Activated naive CD8-positive, alpha-beta T cell treated with anti-CD3 and anti-CD28 coated beads for 36 hours (primary cell): ENCODE data around the gene TMC6. TPM values are rescaled to one million over a fixed set of nuclear protein-coding genes. Genes with fewer than 3 reads are reported as not detected.

ENCODE experiments used
- DNase-seq: peaks from one replicate; pipeline ENCODE4 v3.0.0; 2021
- H3K27ac Mint-ChIP-seq: one replicate; pipeline ENCODE4 v1.8.0; 2022; ENCODE audit warnings: mild to moderate bottlenecking, moderate library complexity, mixed read lengths
- H3K27me3 Mint-ChIP-seq: one replicate; pipeline ENCODE4 v1.8.0; 2022; ENCODE audit warnings: mild to moderate bottlenecking, mixed read lengths
- H3K36me3 Mint-ChIP-seq: one replicate; pipeline ENCODE4 v1.8.0; 2021; ENCODE audit warnings: mild to moderate bottlenecking, mixed read lengths
- H3K4me1 Mint-ChIP-seq: one replicate; pipeline ENCODE4 v1.8.0; 2021; ENCODE audit warnings: mixed read lengths
- H3K4me3 Mint-ChIP-seq: one replicate; pipeline ENCODE4 v1.8.0; 2022; ENCODE audit warnings: mild to moderate bottlenecking, moderate library complexity, mixed read lengths
- H3K9me3 Mint-ChIP-seq: one replicate; pipeline ENCODE4 v1.8.0; 2022; ENCODE audit warnings: mixed read lengths
- total RNA-seq, 2 experiments: library from RNA; stranded (reverse); gene quantifications; one replicate each; pipeline ENCODE4 v1.2.3, GENCODE V29; 2021

The TMC6 gene
- total RNA-seq, 2 experiments from 2014 or later: 119 to 125 TPM

DNA sequence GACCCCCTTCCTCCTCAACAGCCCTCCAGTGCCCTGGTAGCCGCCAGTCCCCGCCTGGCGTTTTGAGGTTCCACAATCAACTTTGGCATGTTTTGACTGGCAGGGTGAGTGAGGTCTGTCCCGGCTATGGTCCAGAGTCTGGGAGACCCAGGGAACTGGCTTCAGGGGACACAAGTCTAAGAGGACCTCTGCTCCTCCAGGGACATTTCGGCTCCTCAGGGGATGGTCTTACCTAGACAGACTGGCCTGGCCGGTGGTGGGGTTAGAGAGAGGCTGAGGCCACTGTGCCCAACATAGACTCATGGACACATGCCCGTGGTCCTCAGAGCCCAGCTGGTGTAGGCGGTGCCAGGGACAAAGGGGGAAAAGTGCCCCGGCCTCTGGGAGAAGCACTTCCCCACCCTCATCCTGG, 4.2 kb upstream of the TMC6 start:
- peaks cover 52% of the 10 kb centered on the region for H3K4me1 Mint-ChIP-seq
- no peaks in the 10 kb centered on the region for H3K27me3 Mint-ChIP-seq
- peaks cover 56% of the 10 kb centered on the region for H3K36me3 Mint-ChIP-seq
- peak overlapping the region; percentile 76 for H3K4me3 Mint-ChIP-seq
- H3K27ac Mint-ChIP-seq: peak overlapping the region; percentile 55
- DNase-seq: no peak
- H3K9me3 Mint-ChIP-seq: no peaks in the 10 kb centered on the region

GRCh38 chr17:78132084-78132676, 3.6 kb upstream of the TMC6 start:
- Mint-ChIP-seq H3K4me3 (peak overlapping the region; percentile 76), H3K4me1 (peaks cover 47% of the 10 kb centered on the region), H3K9me3 (no peaks in the 10 kb centered on the region), H3K36me3 (peaks cover 53% of the 10 kb centered on the region), H3K27me3 (no peaks in the 10 kb centered on the region), H3K27ac (peak overlapping the region; percentile 55)
- DNase-seq: peak; percentile 84

- H3K4me1 Mint-ChIP-seq: peaks cover 44% of the 10 kb centered on the region
- peaks cover 51% of the 10 kb centered on the region for H3K36me3 Mint-ChIP-seq
- DNase-seq: peak; percentile 70
- peak overlapping the region; percentile 98 for H3K27ac Mint-ChIP-seq
- peak overlapping the region; percentile 97 for H3K4me3 Mint-ChIP-seq
- H3K27me3 Mint-ChIP-seq: no peaks in the 10 kb centered on the region
- H3K9me3 Mint-ChIP-seq: no peaks in the 10 kb centered on the region
Measured at GRCh38 chr17:78131172-78132083, 2.9 kb upstream of the TMC6 start.

DNA sequence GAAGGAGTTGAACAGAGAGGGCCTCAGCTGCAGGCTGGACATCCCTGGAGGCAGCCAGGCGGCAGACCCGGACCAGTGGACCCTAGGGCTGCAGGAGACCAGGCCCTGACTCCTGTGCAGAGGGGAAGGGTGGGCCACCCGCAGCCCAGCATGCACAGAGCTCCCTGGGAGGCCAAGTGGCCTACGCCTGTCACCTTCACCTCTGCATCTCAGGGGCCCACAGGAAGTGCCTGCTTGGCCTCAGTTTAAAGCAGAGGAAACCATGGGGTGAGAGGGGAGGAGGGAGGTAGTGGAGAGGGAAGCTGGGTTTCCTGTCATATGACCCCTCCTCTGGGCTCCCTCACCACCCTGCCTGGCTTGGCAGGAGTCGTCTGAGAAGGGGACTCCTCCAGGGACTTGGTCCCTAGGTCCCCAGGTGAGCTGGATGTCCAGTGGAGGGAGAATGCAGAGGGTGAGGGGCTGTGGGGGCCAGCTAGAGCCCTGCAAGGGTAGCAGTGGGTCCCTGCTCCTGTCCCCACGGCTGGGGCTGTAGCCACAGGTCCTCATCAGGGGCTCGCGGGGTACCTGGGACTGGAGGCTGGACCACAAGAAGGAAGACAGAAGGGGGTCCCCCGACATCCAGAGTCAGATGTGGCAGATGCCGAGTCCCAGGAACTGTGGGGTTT, 2.0 kb upstream of the TMC6 start, which contains the start of gene TMC8:
TSS of gene TMC8 (plus strand) at position 335 of the 665 bp plus-strand sequence. CDS start 818 bp downstream, outside the sequence.
- Mint-ChIP-seq H3K4me3 (peak within 1 kb of the TSS; percentile 97), H3K9me3 (no peaks in the 10 kb centered on the region), H3K36me3 (peaks cover 48% of the 10 kb centered on the region), H3K27me3 (no peaks in the 10 kb centered on the region), H3K4me1 (peaks cover 41% of the 10 kb centered on the region), H3K27ac (peak within 1 kb of the TSS; percentile 98)
- DNase-seq: peak; percentile 82

DNA sequence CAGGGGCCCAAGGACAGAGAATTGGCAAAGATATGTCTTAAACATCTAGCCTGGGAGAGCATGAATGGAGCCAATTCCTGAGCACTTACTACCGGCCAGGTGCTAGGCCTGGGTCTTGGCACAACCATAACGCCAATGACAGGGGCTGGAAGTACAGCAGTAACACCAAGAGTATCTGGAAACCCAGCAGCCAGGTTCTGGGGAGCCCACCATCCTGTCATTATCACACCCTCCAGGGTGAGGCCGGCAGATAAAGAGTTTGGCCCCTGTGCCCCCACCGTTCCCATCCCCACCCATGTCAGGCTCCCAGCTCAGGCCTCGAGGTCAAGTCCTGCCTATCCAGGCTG, 1.5 kb upstream of the TMC6 start:
- Mint-ChIP-seq H3K4me3 (peak overlapping the region; percentile 97), H3K4me1 (peaks cover 38% of the 10 kb centered on the region), H3K27ac (peak overlapping the region; percentile 98), H3K27me3 (no peaks in the 10 kb centered on the region), H3K36me3 (peaks cover 44% of the 10 kb centered on the region), H3K9me3 (no peaks in the 10 kb centered on the region)
- DNase-seq: no peak

GRCh38 chr17:78129351-78130089, 965 bp upstream of the TMC6 start:
- Mint-ChIP-seq H3K4me3 (peak overlapping the region; percentile 97), H3K36me3 (peaks cover 41% of the 10 kb centered on the region), H3K4me1 (peaks cover 39% of the 10 kb centered on the region), H3K9me3 (no peaks in the 10 kb centered on the region), H3K27me3 (no peaks in the 10 kb centered on the region), H3K27ac (peak overlapping the region; percentile 98)
- no peak for DNase-seq

- peak overlapping the region; percentile 90 for H3K4me3 Mint-ChIP-seq
- no peaks in the 10 kb centered on the region for H3K27me3 Mint-ChIP-seq
- DNase-seq: peak; percentile 43
- no peaks in the 10 kb centered on the region for H3K9me3 Mint-ChIP-seq
- H3K27ac Mint-ChIP-seq: peak overlapping the region; percentile 86
- peaks cover 43% of the 10 kb centered on the region for H3K4me1 Mint-ChIP-seq
- H3K36me3 Mint-ChIP-seq: peaks cover 39% of the 10 kb centered on the region
Measured at GRCh38 chr17:78127888-78128550, 536 bp downstream of the TMC6 start.

- Mint-ChIP-seq H3K27me3 (no peaks in the 10 kb centered on the region), H3K9me3 (no peaks in the 10 kb centered on the region), H3K4me3 (peak overlapping the region; percentile 90), H3K4me1 (peaks cover 45% of the 10 kb centered on the region), H3K36me3 (peaks cover 39% of the 10 kb centered on the region), H3K27ac (peak overlapping the region; percentile 86)
- peak; percentile 75 for DNase-seq
Measured at GRCh38 chr17:78127239-78127887, 1.2 kb downstream of the TMC6 start.

- peaks cover 50% of the 10 kb centered on the region for H3K4me1 Mint-ChIP-seq
- peak overlapping the region; percentile 90 for H3K4me3 Mint-ChIP-seq
- peak overlapping the region; percentile 86 for H3K27ac Mint-ChIP-seq
- no peaks in the 10 kb centered on the region for H3K9me3 Mint-ChIP-seq
- H3K27me3 Mint-ChIP-seq: no peaks in the 10 kb centered on the region
- DNase-seq: no peak
- H3K36me3 Mint-ChIP-seq: peaks cover 41% of the 10 kb centered on the region
Measured at GRCh38 chr17:78126895-78127238, 1.7 kb downstream of the TMC6 start.

GRCh38 chr17:78125976-78126894, 2.3 kb downstream of the TMC6 start:
- H3K36me3 Mint-ChIP-seq: peaks cover 45% of the 10 kb centered on the region
- DNase-seq: no peak
- peak overlapping the region; percentile 86 for H3K27ac Mint-ChIP-seq
- peak overlapping the region; percentile 90 for H3K4me3 Mint-ChIP-seq
- no peaks in the 10 kb centered on the region for H3K9me3 Mint-ChIP-seq
- peaks cover 55% of the 10 kb centered on the region for H3K4me1 Mint-ChIP-seq
- no peaks in the 10 kb centered on the region for H3K27me3 Mint-ChIP-seq

DNA sequence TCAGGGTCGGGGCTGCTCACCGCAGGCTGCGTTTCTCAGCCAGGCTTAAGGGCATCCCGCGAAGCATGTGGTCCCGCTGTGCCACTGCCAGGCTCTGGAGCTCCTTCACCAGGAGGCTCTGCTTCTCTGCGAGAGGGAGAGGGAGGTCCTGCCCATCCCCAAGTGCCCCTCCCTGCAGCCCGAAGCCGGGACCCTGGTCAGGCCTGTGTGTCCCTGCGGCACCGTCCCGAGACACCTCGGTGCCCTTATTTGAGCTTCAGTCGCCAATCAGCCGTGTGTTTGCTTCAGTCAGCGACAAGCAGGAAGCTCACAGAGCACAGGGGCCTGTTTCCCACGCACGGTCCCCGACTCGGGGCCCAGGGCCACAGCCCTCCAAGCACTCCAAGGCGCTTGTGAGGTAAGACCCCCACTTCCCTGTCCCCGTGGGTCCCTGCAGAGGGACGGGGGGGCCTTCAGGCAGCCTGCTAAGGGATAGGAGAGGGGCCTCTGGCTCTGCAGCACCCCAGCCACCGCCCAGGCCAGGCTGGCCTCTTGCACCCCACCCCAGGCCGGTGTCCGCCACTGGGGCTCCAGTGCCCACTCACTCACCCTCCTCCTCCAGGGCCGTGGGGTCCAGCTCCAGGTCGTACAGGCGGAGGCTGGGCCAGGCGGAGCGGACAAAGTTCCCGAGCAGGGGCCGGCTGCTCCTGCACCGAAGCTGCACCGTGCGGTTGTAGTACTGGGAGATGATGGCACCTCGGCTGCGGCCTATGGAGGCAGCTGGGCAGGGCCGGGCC, 3.2 kb downstream of the TMC6 start:
- H3K4me3 Mint-ChIP-seq: peak overlapping the region; percentile 90

GRCh38 chr17:78124836-78125137, 3.8 kb downstream of the TMC6 start:
- H3K4me1 Mint-ChIP-seq: peaks cover 57% of the 10 kb centered on the region
- DNase-seq: no peak
- H3K9me3 Mint-ChIP-seq: no peaks in the 10 kb centered on the region
- peaks cover 48% of the 10 kb centered on the region for H3K36me3 Mint-ChIP-seq
- no peaks in the 10 kb centered on the region for H3K27me3 Mint-ChIP-seq
- H3K4me3 Mint-ChIP-seq: peak overlapping the region; percentile 90
- H3K27ac Mint-ChIP-seq: peak overlapping the region; percentile 66

More for the DNA sequence above, 3.2 kb downstream of the TMC6 start:
- Mint-ChIP-seq H3K27ac (peak overlapping the region; percentile 66), H3K36me3 (peaks cover 45% of the 10 kb centered on the region), H3K9me3 (no peaks in the 10 kb centered on the region), H3K4me1 (peaks cover 58% of the 10 kb centered on the region), H3K27me3 (no peaks in the 10 kb centered on the region)
- DNase-seq: peak; percentile 50
